ENCODE measurements around the gene CYP20A1. TPM values are rescaled to one million over a fixed set of nuclear protein-coding genes. Genes with fewer than 3 reads are reported as not detected.
A peak's percentile ranks its signal among the peaks of the same experiment; 100 is the strongest.
"Not testable (repeated sequence)": the region's sequence is repeated elsewhere in the genome, so short reads cannot be mapped to it uniquely, and the experiment has no call there.

CYP20A1 gene
- total and polyA plus RNA-seq, 9 of the 15 experiments (the other 6 are each of a cell fraction or from before 2014, with no cell fraction given), result 10.3 to 31.7 (median 12.4) TPM

GRCh38 chr2:203252818-203253217 is 14.0 kb downstream of the CYP20A1 start:
- 100% methylated on average over 11 of the region's 13 CpGs for WGBS (ENCODE audit: insufficient coverage, low coverage, missing lambda C conversion rate)
- DNase-seq (ENCODE audit: extremely low read depth in 1 of 4, low spot score in 3 of 4) (no peak), ATAC-seq (no peak), FAIRE-seq (no peak)
- Histone ChIP-seq H3K4me2 (ENCODE audit: insufficient read depth, low read length) (no peak overlapping the region), H3K9me1 (ENCODE audit: control insufficient read depth, insufficient read depth, low read length) (no peaks in the 10 kb centered on the region), H3K27me3 (ENCODE audit: control insufficient read depth in 2 of 2, insufficient read depth in 2 of 2, low read length in 2 of 2) (no peaks in the 10 kb centered on the region), H3K79me2 (ENCODE audit: control insufficient read depth, insufficient read depth, low read length) (no peaks in the 10 kb centered on the region), H3K27ac (ENCODE audit: extremely low read depth, low read depth, low read length) (no peak overlapping the region), H4K20me1 (replicated peaks; ENCODE audit: control insufficient read depth, insufficient read depth, low read length) (no peaks in the 10 kb centered on the region), H3K36me3 (ENCODE audit: control insufficient read depth, insufficient read depth, low read length) (peaks cover 32% of the 10 kb centered on the region; the same call in 2 of the 3 replicates), H3K9ac (ENCODE audit: insufficient read depth in 1 of 2, low read depth in 2 of 2, low read length in 2 of 2) (no peak overlapping the region), H2AFZ (ENCODE audit: low read depth, low read length) (no peak overlapping the region), H3K9me3 (replicated peaks; ENCODE audit: control insufficient read depth, insufficient read depth, low read depth, low read length) (no peaks in the 10 kb centered on the region), H3K4me3 (no peak overlapping the region), H3K4me1 (replicated peaks in 1 of 2; ENCODE audit: control insufficient read depth in 2 of 2, insufficient read depth in 2 of 2, low read length in 2 of 2) (no peaks in the 10 kb centered on the region; a peak in 1 of 5 replicates)
- no TSS peak for BruUV-seq (replicated peaks)
- intact Hi-C loops (cut with micrococcal nuclease) (no loop called here), in situ Hi-C loops (cut with MboI) (no loop called here)
- POLR2A ChIA-PET, result no interaction called here
- TF ChIP-seq HCFC1 (IDR thresholded peaks at IDR 0.05; ENCODE audit: low read depth, low read length), result no peak
- TF ChIP-seq SP2 (IDR thresholded peaks at IDR 0.05; ENCODE audit: extremely low read depth, low read depth, low read length, poor library complexity, severe bottlenecking), result no peak
- CTCF ChIA-PET (ENCODE audit: low intra/inter-chr PET ratio), result no interaction called here

DNA sequence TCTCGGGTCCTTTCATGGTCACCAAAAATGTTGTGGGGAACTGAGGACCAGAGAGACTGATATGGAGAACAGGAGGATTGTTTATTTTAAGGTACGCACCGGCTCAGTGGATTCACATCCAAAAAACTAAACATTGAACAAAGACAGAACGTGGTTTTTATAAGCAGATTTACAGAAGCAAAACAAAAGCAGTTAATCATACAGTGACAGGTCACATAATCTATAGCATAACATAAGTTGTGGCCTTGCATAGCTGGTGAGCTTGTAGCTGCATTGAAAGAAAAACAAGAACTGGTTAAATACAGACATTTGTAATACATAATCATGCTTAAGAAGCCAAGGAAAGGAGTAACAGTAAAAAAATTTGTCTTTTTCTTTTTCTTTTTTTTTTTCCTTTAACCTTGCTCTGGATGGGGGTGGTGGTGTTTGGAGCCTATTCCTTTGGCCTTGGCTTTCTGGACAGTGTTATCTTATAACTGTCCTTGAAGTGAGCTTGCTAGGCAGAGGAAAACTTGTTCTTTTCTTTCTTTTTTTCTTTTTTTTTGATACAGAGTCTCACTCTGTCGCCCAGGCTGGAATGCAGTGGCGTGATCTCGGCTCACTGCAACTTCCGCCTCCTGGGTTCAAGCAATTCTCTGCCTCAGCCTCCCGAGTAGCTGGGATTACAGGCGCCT is 14.7 kb downstream of the CYP20A1 start:
- BruUV-seq (replicated peaks); DNase-seq (ENCODE audit: extremely low read depth in 1 of 4, low spot score in 3 of 4); H3K4me3 ChIP-seq; H3K4me1 ChIP-seq (replicated peaks in 1 of 2; ENCODE audit: control insufficient read depth in 2 of 2, insufficient read depth in 2 of 2, low read length in 2 of 2); ATAC-seq; H3K9ac ChIP-seq (ENCODE audit: insufficient read depth in 1 of 2, low read depth in 2 of 2, low read length in 2 of 2); FAIRE-seq; in situ Hi-C loops (cut with MboI); H3K27me3 ChIP-seq (ENCODE audit: control insufficient read depth in 2 of 2, insufficient read depth in 2 of 2, low read length in 2 of 2); intact Hi-C loops (cut with micrococcal nuclease); H3K9me1 ChIP-seq (ENCODE audit: control insufficient read depth, insufficient read depth, low read length); H3K27ac ChIP-seq (ENCODE audit: extremely low read depth, low read depth, low read length); H3K9me3 ChIP-seq (replicated peaks; ENCODE audit: control insufficient read depth, insufficient read depth, low read depth, low read length); H2AFZ ChIP-seq (ENCODE audit: low read depth, low read length); H3K4me2 ChIP-seq (ENCODE audit: insufficient read depth, low read length); H3K79me2 ChIP-seq (ENCODE audit: control insufficient read depth, insufficient read depth, low read length); CTCF ChIA-PET (ENCODE audit: low intra/inter-chr PET ratio); H4K20me1 ChIP-seq (replicated peaks; ENCODE audit: control insufficient read depth, insufficient read depth, low read length): not testable (repeated sequence)
- TF ChIP-seq, protein P1, sequence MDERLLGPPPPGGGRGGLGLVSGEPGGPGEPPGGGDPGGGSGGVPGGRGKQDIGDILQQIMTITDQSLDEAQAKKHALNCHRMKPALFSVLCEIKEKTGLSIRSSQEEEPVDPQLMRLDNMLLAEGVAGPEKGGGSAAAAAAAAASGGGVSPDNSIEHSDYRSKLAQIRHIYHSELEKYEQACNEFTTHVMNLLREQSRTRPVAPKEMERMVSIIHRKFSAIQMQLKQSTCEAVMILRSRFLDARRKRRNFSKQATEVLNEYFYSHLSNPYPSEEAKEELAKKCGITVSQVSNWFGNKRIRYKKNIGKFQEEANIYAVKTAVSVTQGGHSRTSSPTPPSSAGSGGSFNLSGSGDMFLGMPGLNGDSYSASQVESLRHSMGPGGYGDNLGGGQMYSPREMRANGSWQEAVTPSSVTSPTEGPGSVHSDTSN (CRISPR knock-in tag; IDR thresholded peaks at IDR 0.05; ENCODE audit: low read depth), result not testable (repeated sequence)
- TF ChIP-seq, protein P1 (tag; conservative IDR thresholded peaks at IDR 0.05; ENCODE audit: low read depth), result peak; percentile 28; the same call in 1 of the 2 replicates
- TF ChIP-seq MEIS2 (IDR thresholded peaks at IDR 0.05; ENCODE audit: partially characterized antibody), result peak; percentile 64
- TF ChIP-seq, protein P2, sequence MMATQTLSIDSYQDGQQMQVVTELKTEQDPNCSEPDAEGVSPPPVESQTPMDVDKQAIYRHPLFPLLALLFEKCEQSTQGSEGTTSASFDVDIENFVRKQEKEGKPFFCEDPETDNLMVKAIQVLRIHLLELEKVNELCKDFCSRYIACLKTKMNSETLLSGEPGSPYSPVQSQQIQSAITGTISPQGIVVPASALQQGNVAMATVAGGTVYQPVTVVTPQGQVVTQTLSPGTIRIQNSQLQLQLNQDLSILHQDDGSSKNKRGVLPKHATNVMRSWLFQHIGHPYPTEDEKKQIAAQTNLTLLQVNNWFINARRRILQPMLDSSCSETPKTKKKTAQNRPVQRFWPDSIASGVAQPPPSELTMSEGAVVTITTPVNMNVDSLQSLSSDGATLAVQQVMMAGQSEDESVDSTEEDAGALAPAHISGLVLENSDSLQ (IDR thresholded peaks at IDR 0.05), result peak; percentile 52
- peaks cover 33% of the 10 kb centered on the region; the same call in 2 of the 3 replicates for H3K36me3 ChIP-seq (ENCODE audit: control insufficient read depth, insufficient read depth, low read length)
- WGBS (ENCODE audit: insufficient coverage, low coverage, missing lambda C conversion rate), result 75% methylated on average over 4 of the region's 10 CpGs
- POLR2A ChIA-PET, result interaction anchor here (1.1 kb wide), 1 partner anchor 14 kb away, joined by 3 read pairs; the partner anchor contains the start of gene CYP20A1

Data from K562 (cell line).